SK-N-SH (cell line): ENCODE data around the gene AVPR2. TPM values are rescaled to one million over a fixed set of nuclear protein-coding genes. Genes with fewer than 3 reads are reported as not detected.

ENCODE experiments used
- CTCF ChIA-PET: fragments of 300-600, 350-600 bp; formaldehyde crosslinking; extraction: SDS; loops from one replicate; lab custom pipeline; 2021; lab: Yijun Ruan, JAX
- POLR2A ChIA-PET: fragments of 350-600 bp; sonication (Branson Sonifier 250); formaldehyde crosslinking; extraction: SDS; loops from one replicate; lab custom pipeline; 2020; ENCODE audit warnings: antibody characterized with exemption, inconsistent platforms; lab: Yijun Ruan, JAX
- DNase-seq: peaks from one replicate; pipeline ENCODE4 v3.0.0; 2012
- H2AFZ ChIP-seq: fragments of 200-600 bp; sonication (generic); 2 replicates; pipeline ENCODE4 v1.8.1; 2016; ENCODE audit warnings: antibody characterized with exemption, mild to moderate bottlenecking, low read depth
- H3F3A ChIP-seq: fragments of 200-600 bp; sonication (generic); replicated peaks from 2 replicates; pipeline ENCODE3; 2016; ENCODE audit warnings: antibody characterized with exemption, mild to moderate bottlenecking; ENCODE audit not compliant: insufficient read depth
- H3K27ac ChIP-seq, 2 experiments: fragments of 200-500 bp in 1 of 2; fragments of 200-600 bp in 1 of 2; sonication (Bioruptor generic) in 1 of 2; sonication (generic), shearing (Covaris generic) in 1 of 2; 2 replicates each; pipeline versions ENCODE4 v1.5.1 to v1.6.1; 2014 to 2016; ENCODE audit warnings: low read depth in 2 of 2, inconsistent platforms in 1 of 2, low read length in 1 of 2, mild to moderate bottlenecking in 1 of 2, mixed read lengths in 1 of 2
- H3K27me3 ChIP-seq: fragments of 200-600 bp; sonication (generic), shearing (Covaris generic); 2 replicates; pipeline ENCODE4 v1.6.1; 2016; ENCODE audit warnings: mixed run types; ENCODE audit not compliant: insufficient read depth
- H3K36me3 ChIP-seq, 2 experiments: fragments of 200-500 bp in 1 of 2; fragments of 200-600 bp in 1 of 2; sonication (Bioruptor generic) in 1 of 2; sonication (generic) in 1 of 2; replicated peaks in 1 of 2; 2 replicates each; pipeline versions ENCODE3 to v1.5.1; 2014 to 2016; ENCODE audit warnings: low read length in 1 of 2, mild to moderate bottlenecking in 1 of 2; ENCODE audit not compliant: insufficient read depth in 2 of 2, control insufficient read depth in 1 of 2
- H3K4me1 ChIP-seq, 2 experiments: fragments of 200-500 bp in 1 of 2; fragments of 200-600 bp in 1 of 2; sonication (Bioruptor generic) in 1 of 2; sonication (generic), shearing (Covaris generic) in 1 of 2; 2 replicates each; pipeline versions ENCODE4 v1.5.1 to v1.6.1; 2014 to 2016; ENCODE audit warnings: low read depth in 1 of 2, low read length in 1 of 2, mixed run types in 1 of 2; ENCODE audit not compliant: insufficient read depth in 2 of 2, control insufficient read depth in 1 of 2
- H3K4me2 ChIP-seq: fragments of 200-600 bp; sonication (generic), shearing (Covaris generic); 2 replicates; pipeline ENCODE4 v1.6.1; 2017; ENCODE audit warnings: mixed run types
- H3K4me3 ChIP-seq, 2 experiments: fragments of 200-500 bp in 1 of 2; fragments of 200-600 bp in 1 of 2; sonication (Bioruptor generic) in 1 of 2; sonication (generic), shearing (Covaris generic) in 1 of 2; 2 replicates each; pipeline versions ENCODE4 v1.5.1 to v1.8.1; 2014 to 2016; ENCODE audit warnings: low read depth in 2 of 2, inconsistent platforms in 1 of 2, low read length in 1 of 2, mild to moderate bottlenecking in 1 of 2, mixed read lengths in 1 of 2, moderate library complexity in 1 of 2
- H3K79me2 ChIP-seq: fragments of 200-600 bp; sonication (generic); 2 replicates; pipeline ENCODE4 v1.8.1; 2017; ENCODE audit warnings: mild to moderate bottlenecking; ENCODE audit not compliant: insufficient read depth
- H3K9ac ChIP-seq: fragments of 200-600 bp; sonication (generic); 2 replicates; pipeline ENCODE4 v1.6.1; 2017; ENCODE audit warnings: mixed run types
- H3K9me2 ChIP-seq: fragments of 200-600 bp; sonication (generic); 2 replicates; pipeline ENCODE4 v1.6.1; 2017; ENCODE audit warnings: mixed run types
- H3K9me3 ChIP-seq: fragments of 200-600 bp; sonication (generic); 2 replicates; pipeline ENCODE4 v1.6.1; 2017; ENCODE audit warnings: mixed run types, mild to moderate bottlenecking, moderate library complexity
- H4K20me1 ChIP-seq: fragments of 200-600 bp; sonication (generic); 2 replicates; pipeline ENCODE4 v1.6.1; 2017; ENCODE audit warnings: mild to moderate bottlenecking, mixed run types; ENCODE audit not compliant: insufficient read depth
- ELF1 ChIP-seq: IDR thresholded peaks from 2 replicates; pipeline ENCODE4 v1.4.0; 2012
- EP300 ChIP-seq, 2 experiments: IDR thresholded peaks; 2 replicates each; pipeline versions ENCODE4 v1.4.0 to v1.6.1; 2012; ENCODE audit warnings: borderline replicate concordance in 1 of 2, low read depth in 1 of 2, low read length in 1 of 2
- FOSL2 ChIP-seq: IDR thresholded peaks from 2 replicates; pipeline ENCODE4 v1.4.0; 2012; ENCODE audit warnings: low read depth, mild to moderate bottlenecking, moderate library complexity, borderline replicate concordance
- FOXJ3 ChIP-seq: sonication (generic); formaldehyde crosslinking; IDR thresholded peaks from 2 replicates; pipeline ENCODE4 v1.5.1; 2020; ENCODE audit warnings: mild to moderate bottlenecking, missing genetic modification reagents
- MEF2A ChIP-seq: IDR thresholded peaks from 2 replicates; pipeline ENCODE4 v1.4.0; 2012; ENCODE audit warnings: low read depth, borderline replicate concordance
- MXI1 ChIP-seq: IDR thresholded peaks from 2 replicates; pipeline ENCODE4 v1.6.1; 2012; ENCODE audit warnings: mild to moderate bottlenecking, low read depth, low read length, improper control_type of control experiment
- NFIC ChIP-seq: IDR thresholded peaks from 2 replicates; pipeline ENCODE4 v1.4.0; 2012; ENCODE audit warnings: borderline replicate concordance
- RXRA ChIP-seq: IDR thresholded peaks from 2 replicates; pipeline ENCODE4 v1.4.0; 2012; ENCODE audit warnings: low read depth, mild to moderate bottlenecking, borderline replicate concordance
- SIN3A ChIP-seq: IDR thresholded peaks from 2 replicates; pipeline ENCODE4 v1.6.1; 2012; ENCODE audit warnings: low read depth, mild to moderate bottlenecking, low read length, moderate library complexity, borderline replicate concordance
- SMC3 ChIP-seq: IDR thresholded peaks from 2 replicates; pipeline ENCODE4 v1.6.1; 2012; ENCODE audit warnings: low read depth, low read length, improper control_type of control experiment
- TCF12 ChIP-seq: IDR thresholded peaks from 2 replicates; pipeline ENCODE4 v1.4.0; 2012
- YY1 ChIP-seq: IDR thresholded peaks from 2 replicates; pipeline ENCODE4 v1.4.0; 2012; ENCODE audit warnings: low read depth, mild to moderate bottlenecking
- WGBS: methylation state at CpG from one replicate; pipeline ENCODE4 v1.1.6; 2017; ENCODE audit warnings: low lambda C conversion rate; 5-methylcytosine and 5-hydroxymethylcytosine counted together
- polyA plus RNA-seq, 3 experiments: library from polyadenylated mRNA; depleted of rRNA; stranded (reverse); fragments of >200 nt; gene quantifications; 2 replicates each; pipeline ENCODE4 v1.2.3, GENCODE V29; 2012
- TF ChIP-seq, protein P1 (sequence below): IDR thresholded peaks from 2 replicates; pipeline ENCODE4 v1.4.0; 2012; ENCODE audit warnings: low read depth, borderline replicate concordance
- TF ChIP-seq, protein P2 (sequence below): fragments of 200-600 bp; sonication (generic); IDR thresholded peaks from 2 replicates; pipeline ENCODE4 v1.6.1; 2017; ENCODE audit warnings: antibody characterized with exemption, mild to moderate bottlenecking, moderate library complexity
- TF ChIP-seq, protein P3 (sequence below): IDR thresholded peaks from 2 replicates; pipeline ENCODE4 v1.4.0; 2012; ENCODE audit warnings: low read depth
- TF ChIP-seq, protein P4 (sequence below): IDR thresholded peaks from 2 replicates; pipeline ENCODE4 v1.4.0; 2012; ENCODE audit warnings: low read depth, borderline replicate concordance
- TF ChIP-seq, protein P5 (sequence below): fragments of 150-350 bp; IDR thresholded peaks from 2 replicates; pipeline ENCODE4 v1.6.1; 2017; ENCODE audit warnings: antibody characterized with exemption, low read length, low read depth, borderline replicate concordance
- TF ChIP-seq, protein P6 (sequence below): IDR thresholded peaks from 2 replicates; pipeline ENCODE4; 2012
- TF ChIP-seq, protein P7 (sequence below): IDR thresholded peaks from 2 replicates; pipeline ENCODE4 v1.6.1; 2012; ENCODE audit warnings: mild to moderate bottlenecking, low read depth, low read length, moderate library complexity

Gene AVPR2
- polyA plus RNA-seq, 1 of the 3 experiments (the other 2 are of a cell fraction), result not detected

DNA sequence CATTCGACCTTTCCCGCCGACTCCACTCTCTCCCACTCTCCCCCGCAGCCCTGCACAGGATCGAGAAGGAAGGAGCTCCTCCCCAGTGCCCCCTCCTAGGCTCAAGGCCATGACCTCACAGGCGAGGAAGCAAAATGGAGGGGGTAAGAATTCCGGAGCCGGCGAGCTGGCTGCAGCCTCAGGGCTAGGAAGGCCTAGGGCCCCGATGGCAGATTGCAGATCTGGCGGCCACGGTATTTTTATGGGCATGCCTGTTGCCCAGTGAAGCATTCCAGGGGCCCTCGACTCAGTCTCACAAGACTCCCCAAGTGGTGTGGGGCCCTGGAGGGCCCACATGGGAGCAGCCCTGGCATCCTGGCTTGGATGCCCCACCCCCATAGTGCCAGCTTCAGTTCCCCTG is 17.6 kb upstream of the AVPR2 start:
- H3K9ac ChIP-seq, result no peak overlapping the region
- CTCF ChIA-PET, result no interaction called here
- WGBS, result 61% methylated on average over 12 of the region's 13 CpGs

More for the DNA sequence above, 17.6 kb upstream of the AVPR2 start:
- Histone ChIP-seq H3K4me1 (peaks cover 0 to 25% of the 10 kb centered on the region in 2 experiments; a peak in 1 of 4 replicates), H4K20me1 (no peaks in the 10 kb centered on the region), H3K9me2 (no peaks in the 10 kb centered on the region), H3K27me3 (peaks cover 41% of the 10 kb centered on the region), H3K27ac (no peak overlapping the region), H3K4me2 (no peak overlapping the region), H3F3A (no peaks in the 10 kb centered on the region), H3K9me3 (no peaks in the 10 kb centered on the region), H3K79me2 (no peaks in the 10 kb centered on the region), H3K36me3 (no peaks in the 10 kb centered on the region), H2AFZ (no peak overlapping the region), H3K4me3 (no peak overlapping the region)
- no peak for TF ChIP-seq NFIC
- no peak for TF ChIP-seq MEF2A
- no peak for TF ChIP-seq ELF1
- TF ChIP-seq SMC3, result no peak
- TF ChIP-seq SIN3A, result no peak
- TF ChIP-seq TCF12, result no peak
- TF ChIP-seq, protein P1, sequence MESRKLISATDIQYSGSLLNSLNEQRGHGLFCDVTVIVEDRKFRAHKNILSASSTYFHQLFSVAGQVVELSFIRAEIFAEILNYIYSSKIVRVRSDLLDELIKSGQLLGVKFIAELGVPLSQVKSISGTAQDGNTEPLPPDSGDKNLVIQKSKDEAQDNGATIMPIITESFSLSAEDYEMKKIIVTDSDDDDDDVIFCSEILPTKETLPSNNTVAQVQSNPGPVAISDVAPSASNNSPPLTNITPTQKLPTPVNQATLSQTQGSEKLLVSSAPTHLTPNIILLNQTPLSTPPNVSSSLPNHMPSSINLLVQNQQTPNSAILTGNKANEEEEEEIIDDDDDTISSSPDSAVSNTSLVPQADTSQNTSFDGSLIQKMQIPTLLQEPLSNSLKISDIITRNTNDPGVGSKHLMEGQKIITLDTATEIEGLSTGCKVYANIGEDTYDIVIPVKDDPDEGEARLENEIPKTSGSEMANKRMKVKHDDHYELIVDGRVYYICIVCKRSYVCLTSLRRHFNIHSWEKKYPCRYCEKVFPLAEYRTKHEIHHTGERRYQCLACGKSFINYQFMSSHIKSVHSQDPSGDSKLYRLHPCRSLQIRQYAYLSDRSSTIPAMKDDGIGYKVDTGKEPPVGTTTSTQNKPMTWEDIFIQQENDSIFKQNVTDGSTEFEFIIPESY, result no peak
- TF ChIP-seq, protein P2, sequence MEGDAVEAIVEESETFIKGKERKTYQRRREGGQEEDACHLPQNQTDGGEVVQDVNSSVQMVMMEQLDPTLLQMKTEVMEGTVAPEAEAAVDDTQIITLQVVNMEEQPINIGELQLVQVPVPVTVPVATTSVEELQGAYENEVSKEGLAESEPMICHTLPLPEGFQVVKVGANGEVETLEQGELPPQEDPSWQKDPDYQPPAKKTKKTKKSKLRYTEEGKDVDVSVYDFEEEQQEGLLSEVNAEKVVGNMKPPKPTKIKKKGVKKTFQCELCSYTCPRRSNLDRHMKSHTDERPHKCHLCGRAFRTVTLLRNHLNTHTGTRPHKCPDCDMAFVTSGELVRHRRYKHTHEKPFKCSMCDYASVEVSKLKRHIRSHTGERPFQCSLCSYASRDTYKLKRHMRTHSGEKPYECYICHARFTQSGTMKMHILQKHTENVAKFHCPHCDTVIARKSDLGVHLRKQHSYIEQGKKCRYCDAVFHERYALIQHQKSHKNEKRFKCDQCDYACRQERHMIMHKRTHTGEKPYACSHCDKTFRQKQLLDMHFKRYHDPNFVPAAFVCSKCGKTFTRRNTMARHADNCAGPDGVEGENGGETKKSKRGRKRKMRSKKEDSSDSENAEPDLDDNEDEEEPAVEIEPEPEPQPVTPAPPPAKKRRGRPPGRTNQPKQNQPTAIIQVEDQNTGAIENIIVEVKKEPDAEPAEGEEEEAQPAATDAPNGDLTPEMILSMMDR, result no peak
- TF ChIP-seq, protein P3, sequence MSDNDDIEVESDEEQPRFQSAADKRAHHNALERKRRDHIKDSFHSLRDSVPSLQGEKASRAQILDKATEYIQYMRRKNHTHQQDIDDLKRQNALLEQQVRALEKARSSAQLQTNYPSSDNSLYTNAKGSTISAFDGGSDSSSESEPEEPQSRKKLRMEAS, result no peak
- no peak for TF ChIP-seq FOXJ3 (CRISPR knock-in tag)
- TF ChIP-seq, protein P4, sequence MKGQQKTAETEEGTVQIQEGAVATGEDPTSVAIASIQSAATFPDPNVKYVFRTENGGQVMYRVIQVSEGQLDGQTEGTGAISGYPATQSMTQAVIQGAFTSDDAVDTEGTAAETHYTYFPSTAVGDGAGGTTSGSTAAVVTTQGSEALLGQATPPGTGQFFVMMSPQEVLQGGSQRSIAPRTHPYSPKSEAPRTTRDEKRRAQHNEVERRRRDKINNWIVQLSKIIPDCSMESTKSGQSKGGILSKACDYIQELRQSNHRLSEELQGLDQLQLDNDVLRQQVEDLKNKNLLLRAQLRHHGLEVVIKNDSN, result no peak
- TF ChIP-seq MXI1, result no peak
- TF ChIP-seq, protein P5, sequence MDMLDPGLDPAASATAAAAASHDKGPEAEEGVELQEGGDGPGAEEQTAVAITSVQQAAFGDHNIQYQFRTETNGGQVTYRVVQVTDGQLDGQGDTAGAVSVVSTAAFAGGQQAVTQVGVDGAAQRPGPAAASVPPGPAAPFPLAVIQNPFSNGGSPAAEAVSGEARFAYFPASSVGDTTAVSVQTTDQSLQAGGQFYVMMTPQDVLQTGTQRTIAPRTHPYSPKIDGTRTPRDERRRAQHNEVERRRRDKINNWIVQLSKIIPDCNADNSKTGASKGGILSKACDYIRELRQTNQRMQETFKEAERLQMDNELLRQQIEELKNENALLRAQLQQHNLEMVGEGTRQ, result no peak
- no peak for TF ChIP-seq YY1
- TF ChIP-seq FOSL2, result no peak
- TF ChIP-seq EP300 (IDR thresholded peaks at IDR 0.05; ENCODE audit: borderline replicate concordance in 1 of 2, low read depth in 1 of 2, low read length in 1 of 2), result no peak
- TF ChIP-seq RXRA, result no peak
- TF ChIP-seq, protein P6, sequence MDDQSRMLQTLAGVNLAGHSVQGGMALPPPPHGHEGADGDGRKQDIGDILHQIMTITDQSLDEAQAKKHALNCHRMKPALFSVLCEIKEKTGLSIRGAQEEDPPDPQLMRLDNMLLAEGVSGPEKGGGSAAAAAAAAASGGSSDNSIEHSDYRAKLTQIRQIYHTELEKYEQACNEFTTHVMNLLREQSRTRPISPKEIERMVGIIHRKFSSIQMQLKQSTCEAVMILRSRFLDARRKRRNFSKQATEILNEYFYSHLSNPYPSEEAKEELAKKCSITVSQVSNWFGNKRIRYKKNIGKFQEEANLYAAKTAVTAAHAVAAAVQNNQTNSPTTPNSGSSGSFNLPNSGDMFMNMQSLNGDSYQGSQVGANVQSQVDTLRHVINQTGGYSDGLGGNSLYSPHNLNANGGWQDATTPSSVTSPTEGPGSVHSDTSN, result no peak
- TF ChIP-seq, protein P7, sequence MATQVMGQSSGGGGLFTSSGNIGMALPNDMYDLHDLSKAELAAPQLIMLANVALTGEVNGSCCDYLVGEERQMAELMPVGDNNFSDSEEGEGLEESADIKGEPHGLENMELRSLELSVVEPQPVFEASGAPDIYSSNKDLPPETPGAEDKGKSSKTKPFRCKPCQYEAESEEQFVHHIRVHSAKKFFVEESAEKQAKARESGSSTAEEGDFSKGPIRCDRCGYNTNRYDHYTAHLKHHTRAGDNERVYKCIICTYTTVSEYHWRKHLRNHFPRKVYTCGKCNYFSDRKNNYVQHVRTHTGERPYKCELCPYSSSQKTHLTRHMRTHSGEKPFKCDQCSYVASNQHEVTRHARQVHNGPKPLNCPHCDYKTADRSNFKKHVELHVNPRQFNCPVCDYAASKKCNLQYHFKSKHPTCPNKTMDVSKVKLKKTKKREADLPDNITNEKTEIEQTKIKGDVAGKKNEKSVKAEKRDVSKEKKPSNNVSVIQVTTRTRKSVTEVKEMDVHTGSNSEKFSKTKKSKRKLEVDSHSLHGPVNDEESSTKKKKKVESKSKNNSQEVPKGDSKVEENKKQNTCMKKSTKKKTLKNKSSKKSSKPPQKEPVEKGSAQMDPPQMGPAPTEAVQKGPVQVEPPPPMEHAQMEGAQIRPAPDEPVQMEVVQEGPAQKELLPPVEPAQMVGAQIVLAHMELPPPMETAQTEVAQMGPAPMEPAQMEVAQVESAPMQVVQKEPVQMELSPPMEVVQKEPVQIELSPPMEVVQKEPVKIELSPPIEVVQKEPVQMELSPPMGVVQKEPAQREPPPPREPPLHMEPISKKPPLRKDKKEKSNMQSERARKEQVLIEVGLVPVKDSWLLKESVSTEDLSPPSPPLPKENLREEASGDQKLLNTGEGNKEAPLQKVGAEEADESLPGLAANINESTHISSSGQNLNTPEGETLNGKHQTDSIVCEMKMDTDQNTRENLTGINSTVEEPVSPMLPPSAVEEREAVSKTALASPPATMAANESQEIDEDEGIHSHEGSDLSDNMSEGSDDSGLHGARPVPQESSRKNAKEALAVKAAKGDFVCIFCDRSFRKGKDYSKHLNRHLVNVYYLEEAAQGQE, result no peak
- no peak for DNase-seq
- POLR2A ChIA-PET, result interaction anchor here (1.2 to 1.7 kb wide), 2 partner anchors 13 to 40 kb away, joined by 4 to 5 read pairs; no protein-coding TSS in a partner anchor
